ENCODE measurements around the gene ZNF836. TPM values are rescaled to one million over a fixed set of nuclear protein-coding genes. Genes with fewer than 3 reads are reported as not detected.

Gene ZNF836
- total RNA-seq, 1 donor from 2014 or later = 7.8 TPM

GRCh38 chr19:52114691-52115090 is 56.7 kb downstream of the ZNF836 start:
- H3K9me3 Mint-ChIP-seq = peaks cover 92% of the 10 kb centered on the region
- no peak for DNase-seq (ENCODE audit: low spot score)
- H3K36me3 Mint-ChIP-seq (ENCODE audit: low read depth) = peaks cover 29% of the 10 kb centered on the region
- no peak overlapping the region for H3K4me3 Mint-ChIP-seq
- H3K27ac Mint-ChIP-seq = no peak overlapping the region
- no peaks in the 10 kb centered on the region for H3K27me3 Mint-ChIP-seq (ENCODE audit: insufficient read depth)
- H3K4me1 Mint-ChIP-seq (ENCODE audit: low read depth) = no peaks in the 10 kb centered on the region
- intact Hi-C loops (cut with micrococcal nuclease) = no loop called here

GRCh38 chr19:52112624-52113023 is 58.8 kb downstream of the ZNF836 start:
- no peak for DNase-seq (ENCODE audit: low spot score)
- Mint-ChIP-seq H3K27ac (no peak overlapping the region), H3K4me1 (ENCODE audit: low read depth) (no peaks in the 10 kb centered on the region), H3K9me3 (peaks cover 83% of the 10 kb centered on the region), H3K4me3 (no peak overlapping the region), H3K27me3 (ENCODE audit: insufficient read depth) (no peaks in the 10 kb centered on the region), H3K36me3 (ENCODE audit: low read depth) (peaks cover 19% of the 10 kb centered on the region)
- intact Hi-C loops (cut with micrococcal nuclease) = no loop called here

GRCh38 chr19:52110780-52111179 is 60.6 kb downstream of the ZNF836 start:
- no peak for DNase-seq (ENCODE audit: low spot score)
- peaks cover 81% of the 10 kb centered on the region for H3K9me3 Mint-ChIP-seq
- H3K4me1 Mint-ChIP-seq (ENCODE audit: low read depth) = no peaks in the 10 kb centered on the region
- no peaks in the 10 kb centered on the region for H3K27me3 Mint-ChIP-seq (ENCODE audit: insufficient read depth)
- H3K4me3 Mint-ChIP-seq = no peak overlapping the region
- intact Hi-C loops (cut with micrococcal nuclease) = no loop called here
- H3K36me3 Mint-ChIP-seq (ENCODE audit: low read depth) = peaks cover 7% of the 10 kb centered on the region
- H3K27ac Mint-ChIP-seq = no peak overlapping the region

Other genes starting within 250 kb of the ZNF836 start
- 3.1 and 3.8 TPM in 2 replicates for gene ZNF613, start 244.1 kb downstream of the ZNF836 start, total RNA-seq
- gene ZNF350, start 184.8 kb downstream of the ZNF836 start, total RNA-seq = 7.9 and 8.7 TPM in 2 replicates
- 6.4 and 6.9 TPM in 2 replicates for gene ZNF615, start 163.4 kb downstream of the ZNF836 start, total RNA-seq
- 11.2 and 11.3 TPM in 2 replicates for gene ZNF614, start 143.2 kb downstream of the ZNF836 start, total RNA-seq
- gene ZNF432, start 122.8 kb downstream of the ZNF836 start, total RNA-seq = 12.5 and 15.0 TPM in 2 replicates
- gene ZNF841, start 75.9 kb downstream of the ZNF836 start, total RNA-seq = 13.7 and 16.1 TPM in 2 replicates
- 4.1 and 6.7 TPM in 2 replicates for gene ZNF616, start 31.7 kb downstream of the ZNF836 start, total RNA-seq
- 214 and 215 TPM in 2 replicates for gene PPP2R1A, start 18.4 kb upstream of the ZNF836 start, total RNA-seq
- gene ZNF766, start 98.0 kb upstream of the ZNF836 start, total RNA-seq = 13.8 and 16.5 TPM in 2 replicates
- gene ZNF480, start 125.5 kb upstream of the ZNF836 start, total RNA-seq = 3.5 and 4.8 TPM in 2 replicates
- gene ZNF610, start 164.6 kb upstream of the ZNF836 start, total RNA-seq = 0.29 and 0.36 TPM in 2 replicates
- gene ZNF880, start 198.3 kb upstream of the ZNF836 start, total RNA-seq = 5.4 and 12.5 TPM in 2 replicates
- 6.8 and 8.0 TPM in 2 replicates for gene ZNF528, start 226.2 kb upstream of the ZNF836 start, total RNA-seq